Measurements from ENCODE around the gene CASR.

The CASR gene

DNA sequence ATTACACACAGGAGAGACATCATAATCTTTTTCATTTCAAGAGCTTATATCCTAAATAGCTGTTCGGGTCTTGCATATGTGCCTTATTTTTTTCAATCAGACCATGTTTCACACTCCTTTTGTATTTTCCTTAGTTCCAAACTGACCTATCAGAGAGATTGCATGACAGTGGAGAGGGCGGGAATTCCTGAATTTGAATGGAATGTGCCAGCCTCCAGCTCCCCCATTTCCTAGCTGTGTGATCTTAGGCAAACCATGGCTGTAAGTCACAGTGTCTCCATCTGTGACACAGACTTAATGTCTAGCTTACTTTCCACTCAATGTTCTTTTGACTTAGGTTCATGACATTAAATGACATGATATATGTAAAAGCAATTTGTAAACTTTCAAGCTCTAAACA, 79.6 kb downstream of the CASR start:
- no peak for DNase-seq

- DNase-seq: no peak
Measured at GRCh38 chr3:122263974-122264588, 80.6 kb downstream of the CASR start.

DNA sequence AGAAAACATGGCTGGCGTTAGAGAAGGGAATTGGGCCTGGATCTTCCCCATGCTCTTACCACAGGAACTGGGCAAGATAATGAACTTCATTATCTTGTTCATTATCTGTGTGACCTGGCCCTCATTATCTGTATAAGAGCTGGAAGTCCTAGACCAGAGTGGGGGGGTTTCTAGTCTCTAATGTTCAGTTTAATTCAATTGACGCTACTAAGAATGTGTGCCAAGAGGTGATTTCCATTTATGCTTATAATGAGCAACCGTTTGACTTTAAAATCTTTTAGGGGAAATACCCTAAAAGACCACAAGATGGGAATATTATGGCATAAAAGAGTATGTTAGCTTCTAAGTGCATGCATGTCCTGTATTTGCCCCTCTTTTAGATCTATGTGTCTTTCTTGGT, 82.5 kb downstream of the CASR start:
- DNase-seq: no peak

DNA sequence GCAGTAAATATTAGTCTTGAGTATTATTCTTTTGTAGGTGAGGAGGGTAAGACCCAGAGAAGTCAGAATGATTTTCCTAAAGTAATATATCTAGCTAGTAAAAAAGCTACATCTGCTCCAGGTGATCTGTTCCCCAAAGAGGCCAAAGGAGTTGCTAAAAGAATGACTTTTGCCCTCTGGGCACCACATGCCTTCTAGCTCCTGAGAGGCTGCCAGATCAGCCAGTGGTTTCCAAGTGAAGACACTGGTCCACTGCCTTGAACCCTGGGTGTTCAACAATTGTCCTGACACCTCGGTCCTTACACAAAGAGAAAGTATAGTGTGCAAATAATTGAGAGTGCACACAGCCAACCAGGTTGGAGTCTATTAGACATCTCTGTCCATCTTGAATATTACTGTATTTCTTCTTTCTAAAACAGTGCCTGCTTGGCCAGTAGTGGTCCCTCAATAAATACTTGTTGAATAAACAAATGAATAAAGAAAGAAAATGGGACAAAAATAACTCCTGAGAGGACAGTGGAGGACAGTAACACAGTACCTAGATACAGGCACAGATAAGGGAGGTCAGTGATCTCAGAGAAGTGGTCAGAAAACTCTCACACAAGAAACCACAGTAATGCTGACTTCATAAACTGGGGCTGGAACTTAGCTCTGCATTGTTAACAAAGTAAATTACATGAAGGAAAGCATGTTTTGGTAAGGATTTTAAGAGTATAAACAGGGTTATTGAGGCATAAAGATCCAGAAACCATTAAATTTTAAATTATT, 85.0 kb downstream of the CASR start:
- no peak for DNase-seq

DNA sequence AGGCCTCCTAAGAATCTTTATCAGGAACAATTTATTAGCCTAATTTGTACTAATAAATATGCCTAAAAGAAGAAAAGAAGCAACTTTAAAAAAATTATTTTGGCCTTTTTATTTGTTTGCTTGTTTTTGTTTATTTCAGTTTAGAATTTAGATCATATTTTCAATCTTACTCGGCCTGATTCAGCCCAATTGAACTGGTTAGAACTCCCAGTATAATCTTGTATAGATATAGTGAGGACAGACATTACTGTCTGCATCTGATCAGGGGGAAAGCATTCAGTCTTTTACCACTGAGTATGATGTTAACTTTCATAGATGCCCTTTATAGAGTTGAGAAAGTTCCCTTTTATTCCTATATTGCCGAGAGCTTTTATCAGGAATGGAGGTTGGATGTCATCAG, 85.6 kb downstream of the CASR start:
- no peak for DNase-seq

- no peak for DNase-seq
Measured at GRCh38 chr3:122271246-122271898, 87.9 kb downstream of the CASR start.

DNA sequence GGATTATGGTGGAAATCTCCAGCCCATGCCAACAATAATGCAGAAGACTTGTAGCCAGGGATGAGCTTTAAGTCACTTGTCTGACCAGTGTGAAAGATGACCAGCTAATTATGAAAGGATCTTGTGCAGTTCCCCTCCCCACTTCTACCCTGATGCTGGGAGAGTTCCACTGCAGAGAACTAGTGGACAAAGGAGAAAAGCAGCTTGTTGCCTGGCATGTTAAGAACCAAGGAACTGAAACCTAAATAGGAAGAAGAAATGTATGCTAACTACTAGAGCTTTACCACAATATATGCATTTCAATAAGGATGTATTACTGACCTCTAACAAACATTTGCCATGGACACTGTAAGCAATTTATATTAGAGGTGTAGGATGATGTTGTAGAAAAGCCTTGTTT, 89.4 kb downstream of the CASR start:
- DNase-seq: no peak

- no peak for DNase-seq
Measured at GRCh38 chr3:122273498-122273897, 90.0 kb downstream of the CASR start.

DNA sequence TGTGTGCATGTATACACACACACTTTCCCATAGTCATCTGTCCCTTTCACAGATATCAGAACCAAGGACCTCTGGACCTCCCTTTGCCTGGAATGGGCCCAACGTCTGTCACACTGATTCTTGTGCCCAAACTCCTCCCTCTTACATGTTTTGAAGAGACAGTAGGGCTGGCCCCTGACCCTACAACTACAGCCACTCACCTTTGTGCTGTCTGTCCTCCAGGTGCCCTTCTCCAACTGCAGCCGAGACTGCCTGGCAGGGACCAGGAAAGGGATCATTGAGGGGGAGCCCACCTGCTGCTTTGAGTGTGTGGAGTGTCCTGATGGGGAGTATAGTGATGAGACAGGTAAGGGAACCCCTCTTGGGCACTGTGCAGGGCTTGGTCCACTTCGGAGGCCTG, 98.4 kb downstream of the CASR start:
- DNase-seq: no peak

DNA sequence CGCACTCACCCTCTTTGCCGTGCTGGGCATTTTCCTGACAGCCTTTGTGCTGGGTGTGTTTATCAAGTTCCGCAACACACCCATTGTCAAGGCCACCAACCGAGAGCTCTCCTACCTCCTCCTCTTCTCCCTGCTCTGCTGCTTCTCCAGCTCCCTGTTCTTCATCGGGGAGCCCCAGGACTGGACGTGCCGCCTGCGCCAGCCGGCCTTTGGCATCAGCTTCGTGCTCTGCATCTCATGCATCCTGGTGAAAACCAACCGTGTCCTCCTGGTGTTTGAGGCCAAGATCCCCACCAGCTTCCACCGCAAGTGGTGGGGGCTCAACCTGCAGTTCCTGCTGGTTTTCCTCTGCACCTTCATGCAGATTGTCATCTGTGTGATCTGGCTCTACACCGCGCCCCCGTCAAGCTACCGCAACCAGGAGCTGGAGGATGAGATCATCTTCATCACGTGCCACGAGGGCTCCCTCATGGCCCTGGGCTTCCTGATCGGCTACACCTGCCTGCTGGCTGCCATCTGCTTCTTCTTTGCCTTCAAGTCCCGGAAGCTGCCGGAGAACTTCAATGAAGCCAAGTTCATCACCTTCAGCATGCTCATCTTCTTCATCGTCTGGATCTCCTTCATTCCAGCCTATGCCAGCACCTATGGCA, 100.5 kb downstream of the CASR start:
- DNase-seq: no peak

- DNase-seq: no peak
Measured at GRCh38 chr3:122284486-122284885, 101.0 kb downstream of the CASR start.

- no peak for DNase-seq
Measured at GRCh38 chr3:122294359-122294758, 110.9 kb downstream of the CASR start.

DNA sequence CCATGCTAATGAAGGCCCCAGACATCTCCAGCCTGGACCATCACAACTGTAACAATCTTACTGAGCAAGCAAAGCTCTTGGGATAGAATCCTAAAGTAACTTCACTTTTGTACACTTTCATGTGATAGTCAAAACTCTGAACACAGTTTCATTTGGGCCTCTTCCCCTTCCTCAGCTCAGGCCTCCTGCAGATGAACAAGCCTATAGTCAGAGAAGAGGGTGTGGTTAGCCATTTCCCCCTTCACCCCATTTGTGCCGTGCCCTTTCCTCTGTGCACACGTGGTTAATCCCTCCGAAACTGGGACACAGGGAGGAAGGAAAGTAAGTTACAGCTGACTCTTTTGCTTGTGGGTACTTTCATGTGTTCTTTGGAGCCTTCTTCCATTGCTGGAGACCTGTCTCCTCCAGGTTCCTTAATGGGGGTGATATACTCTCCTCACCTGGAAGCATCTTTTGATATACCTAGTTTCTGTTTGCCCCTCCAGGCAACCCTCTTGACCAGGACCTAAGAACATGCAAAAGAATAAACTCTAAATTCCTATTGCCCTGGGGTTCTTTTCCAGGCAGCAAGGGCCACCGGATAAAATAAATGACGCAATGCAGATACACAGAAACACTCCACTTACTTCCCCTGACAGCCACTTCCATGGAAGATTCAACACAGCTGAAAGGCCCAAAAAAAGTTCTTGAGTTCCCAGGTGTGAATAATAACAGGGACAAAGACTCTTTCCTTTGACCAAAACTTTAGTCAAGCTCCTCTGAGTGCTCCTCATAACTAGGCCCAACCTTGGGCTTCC, 112.0 kb downstream of the CASR start:
- DNase-seq: no peak

DNA sequence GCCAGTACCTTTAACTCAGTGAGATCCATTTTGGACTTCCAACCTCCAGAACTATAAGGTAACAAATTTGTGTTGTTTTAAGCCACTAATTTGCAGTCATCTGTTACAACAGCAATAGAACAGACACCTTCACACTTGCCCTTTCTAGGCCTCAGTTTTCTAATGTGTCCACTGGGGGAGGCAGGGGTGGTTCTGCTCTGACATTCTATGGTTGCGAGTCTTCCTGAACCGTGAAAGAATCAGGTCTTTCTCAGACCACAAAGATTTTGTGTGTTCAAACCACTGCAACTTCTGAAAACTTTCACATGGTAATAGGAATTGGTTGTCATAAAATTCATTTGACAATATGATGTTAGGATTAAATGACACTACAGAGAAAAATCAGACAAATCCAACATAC, 114.8 kb downstream of the CASR start:
- no peak for DNase-seq

DNA sequence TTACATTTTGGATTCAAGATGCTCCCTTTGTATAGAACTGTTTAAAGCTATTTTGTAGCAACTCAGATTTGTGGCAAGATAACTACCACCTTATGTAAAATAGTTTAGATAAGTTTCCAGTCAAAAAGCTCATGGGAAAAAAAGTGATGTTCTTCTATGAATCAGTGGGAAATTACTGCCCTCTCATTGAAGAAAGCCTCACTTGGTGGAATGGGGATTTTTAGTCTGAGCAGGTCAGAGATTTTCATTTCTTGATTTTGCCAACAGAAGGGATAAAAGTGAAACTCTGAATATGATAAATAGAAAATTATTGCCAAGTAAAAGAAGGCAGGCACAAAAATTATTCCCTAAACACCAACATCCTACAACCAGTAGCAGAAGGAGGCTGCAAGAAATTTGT, 115.7 kb downstream of the CASR start:
- DNase-seq: no peak

- peak; percentile 6 for DNase-seq
Measured at GRCh38 chr3:122299872-122300460, 116.5 kb downstream of the CASR start.

DNA sequence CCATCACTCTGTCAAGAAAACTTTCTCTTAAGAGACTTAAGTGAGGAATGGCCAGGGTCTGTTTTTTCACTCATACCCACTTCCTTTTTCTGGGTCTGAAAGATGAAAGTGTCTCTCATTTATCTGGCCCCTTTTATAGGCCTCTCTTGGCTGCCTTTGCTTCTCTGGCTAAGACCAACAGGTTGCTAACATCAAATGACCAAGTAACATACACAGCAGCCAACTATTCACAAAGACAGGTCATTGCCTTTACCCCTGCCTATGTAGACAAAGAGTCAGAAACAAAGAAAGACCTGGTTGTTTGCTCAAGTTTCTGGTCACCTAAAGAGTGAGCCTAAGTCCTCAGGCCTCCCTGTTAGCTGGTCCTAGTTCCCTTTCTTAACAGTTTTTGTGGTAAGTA, 117.6 kb downstream of the CASR start:
- DNase-seq: no peak

- DNase-seq: no peak
Measured at GRCh38 chr3:122305818-122306621, 122.6 kb downstream of the CASR start.

GRCh38 chr3:122306622-122306953, 123.1 kb downstream of the CASR start:
- DNase-seq: no peak

- no peak for DNase-seq
Measured at GRCh38 chr3:122307094-122307687, 123.7 kb downstream of the CASR start.

- DNase-seq: no peak
Measured at GRCh38 chr3:122307976-122308375, 124.5 kb downstream of the CASR start.

Measured in NK-92 treated with Interleukin-12 subunit alpha and Interleukin-12 subunit beta, amount 100 ng/mL, for 24 hours (cell line).